ENCODE data around the gene FAM110D.

Gene FAM110D

DNA sequence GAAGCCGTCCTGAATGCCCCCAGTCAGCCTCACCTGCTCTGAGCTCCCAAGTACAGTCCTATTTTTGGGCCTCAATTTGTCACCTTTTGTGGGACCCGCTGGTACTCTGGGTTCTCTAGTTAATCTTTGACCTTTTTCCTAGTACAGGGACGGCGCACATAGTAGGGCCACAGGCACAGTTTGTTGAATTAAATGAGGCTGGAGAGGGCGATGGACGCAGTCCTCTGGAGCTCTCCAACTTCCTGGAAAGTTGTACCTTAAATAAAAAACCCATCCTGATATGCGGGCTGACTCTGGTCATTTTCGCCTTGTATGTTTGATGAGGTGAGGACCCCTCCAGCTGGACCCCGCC lies 4.8 kb downstream of the FAM110D start:
- Histone ChIP-seq H3K4me1 (ENCODE audit: control insufficient read depth in 1 of 2, insufficient read depth in 1 of 2, low read depth in 1 of 2, low read length in 1 of 2) (peaks cover 11 to 25% of the 10 kb centered on the region in 2 experiments), H3K36me3 (no peaks in the 10 kb centered on the region), H3K4me3 (ENCODE audit: low read depth in 1 of 2, low read length in 1 of 2) (peak overlapping the region in 1 of 2 experiments; percentile 54), H3K27ac (no peak overlapping the region), H3K9me3 (no peaks in the 10 kb centered on the region), H3K27me3 (peaks cover 82% of the 10 kb centered on the region)
- TF ChIP-seq, protein P1, sequence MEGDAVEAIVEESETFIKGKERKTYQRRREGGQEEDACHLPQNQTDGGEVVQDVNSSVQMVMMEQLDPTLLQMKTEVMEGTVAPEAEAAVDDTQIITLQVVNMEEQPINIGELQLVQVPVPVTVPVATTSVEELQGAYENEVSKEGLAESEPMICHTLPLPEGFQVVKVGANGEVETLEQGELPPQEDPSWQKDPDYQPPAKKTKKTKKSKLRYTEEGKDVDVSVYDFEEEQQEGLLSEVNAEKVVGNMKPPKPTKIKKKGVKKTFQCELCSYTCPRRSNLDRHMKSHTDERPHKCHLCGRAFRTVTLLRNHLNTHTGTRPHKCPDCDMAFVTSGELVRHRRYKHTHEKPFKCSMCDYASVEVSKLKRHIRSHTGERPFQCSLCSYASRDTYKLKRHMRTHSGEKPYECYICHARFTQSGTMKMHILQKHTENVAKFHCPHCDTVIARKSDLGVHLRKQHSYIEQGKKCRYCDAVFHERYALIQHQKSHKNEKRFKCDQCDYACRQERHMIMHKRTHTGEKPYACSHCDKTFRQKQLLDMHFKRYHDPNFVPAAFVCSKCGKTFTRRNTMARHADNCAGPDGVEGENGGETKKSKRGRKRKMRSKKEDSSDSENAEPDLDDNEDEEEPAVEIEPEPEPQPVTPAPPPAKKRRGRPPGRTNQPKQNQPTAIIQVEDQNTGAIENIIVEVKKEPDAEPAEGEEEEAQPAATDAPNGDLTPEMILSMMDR (IDR thresholded peaks at IDR 0.05): no peak

DNA sequence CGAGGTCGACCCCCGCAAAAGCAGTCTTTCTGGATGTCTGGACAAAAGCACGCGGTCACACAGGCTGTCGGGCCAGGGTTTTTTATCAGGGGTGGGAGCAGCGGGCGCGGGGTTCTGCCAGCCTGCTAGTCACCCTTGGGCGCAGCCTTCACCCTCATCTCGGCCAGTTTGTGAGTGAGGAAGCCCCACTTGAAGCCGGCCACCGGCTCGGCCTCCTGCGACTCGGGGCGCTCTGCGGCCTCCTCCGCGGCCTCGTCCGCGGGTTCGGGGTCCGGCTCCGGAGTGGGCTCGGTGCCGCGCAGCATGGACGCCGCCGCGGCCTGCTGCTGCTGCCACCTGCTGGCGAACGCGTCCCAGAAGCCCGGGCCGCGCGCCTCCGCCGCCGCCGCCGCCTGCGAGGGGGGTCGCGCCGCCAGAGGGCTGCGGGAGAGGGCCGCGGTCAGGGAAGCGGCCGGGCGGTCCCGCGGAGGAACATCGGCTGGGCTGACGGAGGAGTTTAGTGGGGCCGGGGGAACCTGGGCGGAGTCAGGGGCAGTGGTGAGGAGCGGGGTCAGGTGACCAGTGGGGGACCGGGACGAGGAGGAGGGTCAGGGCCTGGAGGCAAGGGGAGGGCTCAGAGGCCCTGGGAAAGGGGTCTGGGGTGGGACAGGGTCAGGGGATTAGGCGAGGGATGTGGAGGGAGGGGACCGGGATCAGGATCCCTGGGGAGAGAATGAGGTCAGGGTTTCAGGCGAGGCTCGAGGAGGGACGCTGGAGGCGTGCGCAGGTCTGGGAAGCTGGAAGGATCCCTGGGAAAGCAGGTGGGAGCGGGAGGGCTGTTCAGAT lies 5.4 kb downstream of the FAM110D start:
- Histone ChIP-seq H3K4me1 (ENCODE audit: control insufficient read depth in 1 of 2, insufficient read depth in 1 of 2, low read depth in 1 of 2, low read length in 1 of 2) (peaks cover 11 to 25% of the 10 kb centered on the region in 2 experiments), H3K27ac (no peak overlapping the region), H3K27me3 (peaks cover 76% of the 10 kb centered on the region), H3K4me3 (ENCODE audit: low read depth in 1 of 2, low read length in 1 of 2) (peak overlapping the region; percentile 33 to 54), H3K36me3 (no peaks in the 10 kb centered on the region), H3K9me3 (no peaks in the 10 kb centered on the region)
- TF ChIP-seq, protein P1 (IDR thresholded peaks at IDR 0.05): peak; percentile 69

DNA sequence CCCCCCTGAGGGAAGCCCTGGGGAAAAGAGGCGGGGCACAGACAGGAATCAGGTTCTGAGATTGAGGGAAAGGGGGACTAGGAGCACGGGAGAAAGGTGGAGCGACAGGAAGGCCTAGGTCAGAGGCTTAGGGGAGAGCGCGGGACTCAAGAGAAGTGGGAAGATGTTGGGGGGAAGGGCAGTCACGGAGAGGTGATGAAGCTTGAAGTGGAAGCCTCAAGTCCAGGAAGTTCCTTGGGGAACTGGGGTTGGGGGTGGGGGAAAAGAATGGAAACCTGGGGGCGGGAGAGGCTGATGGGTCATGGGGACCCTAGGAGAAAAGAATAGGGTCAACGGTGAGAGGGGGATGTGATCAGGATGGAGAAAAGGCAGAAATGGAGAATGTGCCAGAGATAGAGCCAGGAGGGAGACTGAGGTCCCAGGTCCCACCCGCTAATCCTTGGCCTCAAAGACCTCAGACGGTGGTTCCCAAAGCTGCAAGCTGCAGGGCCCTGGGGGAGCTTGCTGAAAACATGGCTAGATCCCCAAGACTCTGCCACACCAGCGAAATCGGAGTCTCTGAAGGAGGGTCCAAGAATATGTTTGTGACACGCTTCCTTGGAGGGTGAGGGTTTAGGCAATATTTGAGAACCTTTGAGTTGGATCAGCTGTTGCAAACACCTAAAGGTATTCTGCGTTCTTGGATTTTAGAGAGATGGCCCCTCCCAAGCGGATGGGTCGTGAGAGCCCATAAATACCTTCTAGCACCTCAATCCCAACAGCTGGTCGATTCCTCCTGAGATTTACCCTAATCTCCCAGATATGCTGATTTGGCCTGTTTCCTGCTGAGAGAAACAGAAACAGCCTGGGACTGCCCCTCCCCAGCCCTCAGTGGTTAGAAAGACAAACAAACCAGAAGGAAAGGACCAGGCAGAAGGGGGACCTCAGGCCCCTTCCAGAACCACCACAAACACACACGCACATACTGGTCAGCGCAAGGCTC lies 6.3 kb downstream of the FAM110D start:
- Histone ChIP-seq H3K9me3 (no peaks in the 10 kb centered on the region), H3K27me3 (peaks cover 67% of the 10 kb centered on the region), H3K27ac (no peak overlapping the region), H3K36me3 (no peaks in the 10 kb centered on the region), H3K4me1 (ENCODE audit: control insufficient read depth in 1 of 2, insufficient read depth in 1 of 2, low read depth in 1 of 2, low read length in 1 of 2) (peaks cover 17 to 32% of the 10 kb centered on the region in 2 experiments), H3K4me3 (ENCODE audit: low read depth in 1 of 2, low read length in 1 of 2) (no peak overlapping the region)
- TF ChIP-seq, protein P1 (IDR thresholded peaks at IDR 0.05): no peak

DNA sequence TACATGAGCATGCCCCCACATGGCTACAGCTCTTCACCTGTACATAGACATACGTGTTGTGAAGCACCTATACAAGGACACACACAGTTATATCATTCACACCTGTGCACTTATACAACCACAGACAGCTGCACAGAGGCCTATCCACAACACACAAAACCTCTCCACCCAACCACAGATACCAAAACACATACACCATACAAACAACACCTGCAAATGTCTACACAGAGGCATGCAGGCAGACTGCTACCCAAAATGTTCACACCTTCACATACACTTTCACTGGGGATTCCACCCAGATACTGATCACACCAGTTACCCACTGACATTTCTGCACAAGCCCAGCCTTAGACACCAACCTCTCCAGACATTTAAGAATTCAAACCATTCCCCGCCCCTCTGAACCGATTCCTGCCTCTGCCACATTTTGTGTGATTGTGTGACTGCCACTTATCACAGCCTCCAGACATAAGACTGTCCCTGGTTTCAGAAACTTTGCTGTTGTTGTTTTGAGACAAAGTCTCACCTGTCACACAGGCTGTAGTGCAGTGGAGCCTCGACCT lies 7.9 kb downstream of the FAM110D start:
- Histone ChIP-seq H3K36me3 (no peaks in the 10 kb centered on the region), H3K4me1 (ENCODE audit: control insufficient read depth in 1 of 2, insufficient read depth in 1 of 2, low read depth in 1 of 2, low read length in 1 of 2) (peaks cover 18 to 29% of the 10 kb centered on the region in 2 experiments), H3K9me3 (no peaks in the 10 kb centered on the region), H3K27ac (no peak overlapping the region), H3K27me3 (peaks cover 50% of the 10 kb centered on the region), H3K4me3 (ENCODE audit: low read depth in 1 of 2, low read length in 1 of 2) (no peak overlapping the region)
- TF ChIP-seq, protein P1 (IDR thresholded peaks at IDR 0.05): no peak

DNA sequence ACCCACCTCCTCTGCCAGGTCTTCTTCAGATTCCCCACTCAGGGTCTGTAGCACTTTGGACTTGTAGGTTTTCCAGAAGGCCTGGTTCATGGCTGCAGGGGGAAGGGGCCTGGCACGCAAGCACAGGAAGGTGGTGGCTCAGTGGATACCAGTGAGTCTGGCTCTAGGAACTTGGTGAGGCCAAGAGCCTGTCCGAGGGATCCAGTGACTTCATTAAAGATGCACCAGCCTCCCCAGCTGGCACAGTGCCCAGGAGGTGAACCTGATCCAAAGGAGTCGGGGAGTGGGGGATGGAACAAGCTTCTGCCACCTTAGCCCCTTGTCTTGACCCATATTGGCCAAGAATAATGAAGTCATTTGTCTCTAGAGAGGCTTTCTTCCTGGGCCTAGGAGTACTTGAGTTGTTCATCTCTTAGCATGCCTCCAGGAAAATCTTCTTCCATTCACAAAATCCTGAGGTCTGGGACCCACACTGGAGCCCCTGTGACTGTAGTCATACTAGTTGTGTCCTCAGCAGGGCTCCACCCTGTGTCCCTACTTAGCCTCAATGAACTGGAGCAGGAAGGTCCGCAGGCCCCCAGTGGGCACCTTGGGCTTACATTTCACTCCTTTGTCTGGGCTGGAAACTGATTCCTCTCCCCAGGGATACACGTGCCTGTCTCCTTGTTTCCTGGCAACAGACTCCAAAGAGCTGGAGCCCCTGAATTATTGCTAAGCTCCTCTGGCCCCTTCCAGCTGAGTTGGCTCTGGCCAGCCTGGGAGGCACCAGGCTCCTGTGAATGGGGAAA lies 9.7 kb downstream of the FAM110D start, which contains the start of gene C1orf232:
TSS of gene C1orf232 (minus strand) at position 554 of the 788 bp plus-strand sequence. CDS start at position 90, 464 bp downstream.
- H3K4me1 ChIP-seq (ENCODE audit: control insufficient read depth in 1 of 2, insufficient read depth in 1 of 2, low read depth in 1 of 2, low read length in 1 of 2): peaks cover 11 to 21% of the 10 kb centered on the region in 2 experiments
- H3K4me3 ChIP-seq (ENCODE audit: low read depth in 1 of 2, low read length in 1 of 2): peak within 1 kb of the TSS; percentile 67 to 74
- TF ChIP-seq, protein P1 (IDR thresholded peaks at IDR 0.05): no peak
- no peak within 1 kb of the TSS for H3K27ac ChIP-seq
- no peaks in the 10 kb centered on the region for H3K9me3 ChIP-seq
- H3K36me3 ChIP-seq: no peaks in the 10 kb centered on the region
- peaks cover 34% of the 10 kb centered on the region for H3K27me3 ChIP-seq

All from neutrophil (primary cell).